Kidney epithelial cell (primary cell): ENCODE results near the gene KIAA1755. TPM values are rescaled to one million over a fixed set of nuclear protein-coding genes. Genes with fewer than 3 reads are reported as not detected.

Experiments
- DNase-seq: peaks from one replicate; pipeline ENCODE4 v3.0.0-alpha.2; 2010; ENCODE audit warnings: low read depth
- H3K27me3 ChIP-seq: 2 replicates; pipeline ENCODE4 v1.6.0; 2011; ENCODE audit warnings: low read length; ENCODE audit not compliant: control insufficient read depth, insufficient read depth
- H3K36me3 ChIP-seq: 2 replicates; pipeline ENCODE4 v1.5.1; 2011; ENCODE audit warnings: low read length; ENCODE audit not compliant: control insufficient read depth, insufficient read depth
- H3K4me3 ChIP-seq: 2 replicates; pipeline ENCODE4 v1.5.1; 2011; ENCODE audit warnings: low read depth, mild to moderate bottlenecking, control low read depth, low read length
- total RNA-seq: library from RNA; depleted of rRNA; stranded (reverse); fragments of >200 nt; gene quantifications from 2 replicates; pipeline ENCODE4 v1.2.3, GENCODE V29; 2015
- TF ChIP-seq, protein P1 (sequence below): IDR thresholded peaks from 2 replicates; pipeline ENCODE4 v1.5.1; 2011; ENCODE audit warnings: mild to moderate bottlenecking, moderate library complexity, low read length, control low read depth, inconsistent platforms; ENCODE audit not compliant: insufficient read depth, poor library complexity, severe bottlenecking

KIAA1755 gene
- total RNA-seq, 1 donor from 2014 or later: 1.4 TPM

GRCh38 chr20:38209054-38209675 lies 51.4 kb downstream of the KIAA1755 start:
- no peaks in the 10 kb centered on the region for H3K36me3 ChIP-seq
- no peak for DNase-seq
- H3K4me3 ChIP-seq: no peak overlapping the region
- TF ChIP-seq, protein P1, sequence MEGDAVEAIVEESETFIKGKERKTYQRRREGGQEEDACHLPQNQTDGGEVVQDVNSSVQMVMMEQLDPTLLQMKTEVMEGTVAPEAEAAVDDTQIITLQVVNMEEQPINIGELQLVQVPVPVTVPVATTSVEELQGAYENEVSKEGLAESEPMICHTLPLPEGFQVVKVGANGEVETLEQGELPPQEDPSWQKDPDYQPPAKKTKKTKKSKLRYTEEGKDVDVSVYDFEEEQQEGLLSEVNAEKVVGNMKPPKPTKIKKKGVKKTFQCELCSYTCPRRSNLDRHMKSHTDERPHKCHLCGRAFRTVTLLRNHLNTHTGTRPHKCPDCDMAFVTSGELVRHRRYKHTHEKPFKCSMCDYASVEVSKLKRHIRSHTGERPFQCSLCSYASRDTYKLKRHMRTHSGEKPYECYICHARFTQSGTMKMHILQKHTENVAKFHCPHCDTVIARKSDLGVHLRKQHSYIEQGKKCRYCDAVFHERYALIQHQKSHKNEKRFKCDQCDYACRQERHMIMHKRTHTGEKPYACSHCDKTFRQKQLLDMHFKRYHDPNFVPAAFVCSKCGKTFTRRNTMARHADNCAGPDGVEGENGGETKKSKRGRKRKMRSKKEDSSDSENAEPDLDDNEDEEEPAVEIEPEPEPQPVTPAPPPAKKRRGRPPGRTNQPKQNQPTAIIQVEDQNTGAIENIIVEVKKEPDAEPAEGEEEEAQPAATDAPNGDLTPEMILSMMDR: no peak
- no peaks in the 10 kb centered on the region for H3K27me3 ChIP-seq

DNA sequence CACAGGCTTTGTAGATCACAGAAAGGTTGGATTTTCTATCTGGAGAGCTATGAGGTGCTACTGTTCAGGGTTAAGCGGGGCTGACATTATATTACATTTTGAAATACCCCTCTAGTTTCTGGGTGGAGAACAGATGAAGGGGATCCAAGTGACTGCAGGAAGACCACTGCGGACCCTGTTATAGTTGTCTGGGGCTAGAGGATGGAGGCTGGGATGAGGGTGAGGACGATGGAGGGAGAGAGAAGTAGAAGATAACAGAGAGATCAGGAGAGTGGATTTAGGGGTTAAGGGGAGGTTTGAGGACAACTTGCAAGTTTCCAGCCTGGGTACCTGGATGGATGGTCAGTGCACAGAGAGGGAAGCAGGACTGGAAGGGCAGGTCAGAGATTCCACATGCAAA lies 52.0 kb downstream of the KIAA1755 start:
- Histone ChIP-seq H3K36me3 (no peaks in the 10 kb centered on the region), H3K4me3 (no peak overlapping the region), H3K27me3 (no peaks in the 10 kb centered on the region)
- TF ChIP-seq, protein P1: no peak
- DNase-seq: no peak

DNA sequence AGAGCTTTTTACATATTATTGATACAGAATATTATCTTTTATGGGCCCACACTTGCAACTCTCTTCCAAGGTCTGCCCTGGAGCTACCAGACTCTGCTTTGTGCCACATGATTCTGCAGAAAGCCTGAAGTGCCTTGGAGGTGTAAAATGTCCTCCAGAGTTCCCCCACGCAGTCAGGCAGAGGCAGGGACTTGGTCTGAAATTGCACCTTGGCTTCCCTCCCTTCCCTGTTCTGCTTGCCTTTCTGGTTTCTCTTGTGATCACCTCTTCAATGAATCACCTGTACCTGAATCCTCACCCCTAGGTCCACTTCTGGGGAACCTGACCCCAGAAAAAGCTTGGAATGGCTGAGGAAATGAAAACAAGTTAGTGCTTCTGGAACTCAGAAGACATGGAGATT lies 52.4 kb downstream of the KIAA1755 start:
- DNase-seq: no peak

DNA sequence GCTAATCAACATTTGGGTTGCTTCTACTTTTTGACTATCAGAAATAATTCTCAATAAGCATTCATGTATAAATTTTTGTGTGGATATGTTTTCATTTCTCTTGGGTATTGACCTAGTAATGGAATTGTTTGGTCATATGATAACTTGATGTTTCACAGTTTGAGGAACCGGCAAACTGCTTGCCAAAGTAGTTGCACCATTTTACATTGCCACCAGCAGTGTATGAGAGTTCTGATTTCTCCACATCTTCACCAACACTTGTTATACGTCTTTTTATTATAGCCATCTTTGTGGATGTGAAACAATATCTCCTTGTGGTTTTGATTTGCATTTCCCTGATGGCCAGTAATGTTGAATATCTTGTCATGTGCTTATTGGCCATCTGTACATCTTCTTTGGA lies 52.9 kb downstream of the KIAA1755 start:
- TF ChIP-seq, protein P1: no peak
- no peak for DNase-seq
- Histone ChIP-seq H3K27me3 (no peaks in the 10 kb centered on the region), H3K4me3 (no peak overlapping the region), H3K36me3 (no peaks in the 10 kb centered on the region)

More for the DNA sequence above, 52.4 kb downstream of the KIAA1755 start:
- TF ChIP-seq, protein P1: no peak
- Histone ChIP-seq H3K27me3 (no peaks in the 10 kb centered on the region), H3K36me3 (no peaks in the 10 kb centered on the region), H3K4me3 (no peak overlapping the region)

DNA sequence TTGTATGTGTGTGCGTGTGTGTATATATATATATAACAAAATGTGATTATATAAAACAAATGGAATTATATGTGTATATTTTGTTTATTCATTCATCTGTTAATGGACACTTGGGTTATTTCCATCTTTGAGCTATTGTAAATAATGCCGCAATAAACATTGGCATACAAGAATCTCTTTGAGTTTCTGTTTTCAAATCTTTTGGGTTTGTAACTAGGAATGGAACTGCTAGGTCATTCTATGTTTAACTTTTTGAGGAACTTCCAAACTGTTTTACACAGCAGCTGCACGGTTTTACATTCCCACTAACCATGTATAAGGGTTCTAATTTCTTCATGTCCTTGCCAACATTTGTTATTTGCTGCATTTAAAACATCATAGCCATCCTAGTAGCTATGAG lies 55.5 kb downstream of the KIAA1755 start:
- H3K27me3 ChIP-seq: no peaks in the 10 kb centered on the region
- no peaks in the 10 kb centered on the region for H3K36me3 ChIP-seq
- no peak overlapping the region for H3K4me3 ChIP-seq
- TF ChIP-seq, protein P1: no peak
- no peak for DNase-seq

DNA sequence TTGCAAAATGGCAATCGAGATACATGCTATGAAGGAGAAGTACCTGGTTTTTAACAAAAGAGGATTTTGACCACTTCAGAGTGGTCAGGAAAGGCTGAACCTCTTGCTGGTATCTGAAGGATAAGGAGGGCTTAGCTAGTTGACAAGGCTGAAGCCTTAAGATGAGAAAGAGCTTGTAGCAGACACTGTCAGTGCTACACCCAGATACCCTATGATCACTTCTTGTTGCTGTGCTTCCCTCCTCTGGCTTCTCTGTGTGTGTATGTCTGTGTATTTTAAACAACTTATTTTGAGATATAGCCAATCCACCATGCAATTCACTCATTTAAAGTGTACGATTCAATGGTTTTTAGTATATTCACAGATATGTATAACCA lies 56.6 kb downstream of the KIAA1755 start:
- H3K36me3 ChIP-seq: no peaks in the 10 kb centered on the region
- DNase-seq: no peak
- no peaks in the 10 kb centered on the region for H3K27me3 ChIP-seq
- no peak overlapping the region for H3K4me3 ChIP-seq
- TF ChIP-seq, protein P1: no peak
